Measurements from ENCODE around the gene TNIP2. TPM values are rescaled to one million over a fixed set of nuclear protein-coding genes. Genes with fewer than 3 reads are reported as not detected.

Gene TNIP2
- total and polyA plus RNA-seq, 2 donors (not counting 3 experiments of a cell fraction or from before 2014, with no cell fraction given), result 37.7 to 52.1 TPM

DNA sequence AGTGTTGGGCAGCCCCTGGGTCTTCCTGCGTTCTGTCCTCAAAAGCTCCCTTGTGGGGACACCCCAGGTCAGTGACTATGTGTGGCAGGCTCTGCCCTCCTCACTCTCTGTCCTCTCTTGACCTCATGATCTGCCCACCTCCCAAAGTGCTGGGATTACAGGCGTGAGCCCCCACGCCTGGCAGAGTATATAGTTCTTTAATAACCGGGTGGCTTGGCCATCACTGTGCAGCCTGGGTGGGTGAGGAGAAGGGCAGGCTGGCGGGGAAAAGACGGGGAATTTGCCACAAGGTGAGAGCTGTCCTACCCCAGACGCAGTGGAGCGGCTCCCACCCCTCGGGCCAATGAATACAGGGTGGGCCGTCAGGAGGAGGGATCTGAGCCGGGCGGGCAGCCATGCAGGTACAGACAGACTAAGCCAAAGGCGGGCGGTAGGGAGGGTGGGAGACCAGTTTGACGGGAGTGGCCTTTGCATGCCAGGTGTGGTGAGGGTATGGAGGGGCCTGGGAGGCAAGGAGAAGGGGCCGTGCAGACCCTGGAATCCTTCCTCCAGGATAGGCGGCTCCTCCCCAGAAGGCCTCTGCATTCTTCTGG is 39.3 kb upstream of the TNIP2 start:
- no peaks in the 10 kb centered on the region for H3K9me3 ChIP-seq (replicated peaks; ENCODE audit: control insufficient read depth, insufficient read depth, low read length)
- DNase-seq (ENCODE audit: low read depth, low spot score) (no peak), FAIRE-seq (no peak)
- TF ChIP-seq POLR2A (IDR thresholded peaks at IDR 0.05; ENCODE audit: low read depth, low read length), result no peak
- no peak for TF ChIP-seq MYC (IDR thresholded peaks at IDR 0.05; ENCODE audit: low read depth, low read length)
- TF ChIP-seq, protein P1, sequence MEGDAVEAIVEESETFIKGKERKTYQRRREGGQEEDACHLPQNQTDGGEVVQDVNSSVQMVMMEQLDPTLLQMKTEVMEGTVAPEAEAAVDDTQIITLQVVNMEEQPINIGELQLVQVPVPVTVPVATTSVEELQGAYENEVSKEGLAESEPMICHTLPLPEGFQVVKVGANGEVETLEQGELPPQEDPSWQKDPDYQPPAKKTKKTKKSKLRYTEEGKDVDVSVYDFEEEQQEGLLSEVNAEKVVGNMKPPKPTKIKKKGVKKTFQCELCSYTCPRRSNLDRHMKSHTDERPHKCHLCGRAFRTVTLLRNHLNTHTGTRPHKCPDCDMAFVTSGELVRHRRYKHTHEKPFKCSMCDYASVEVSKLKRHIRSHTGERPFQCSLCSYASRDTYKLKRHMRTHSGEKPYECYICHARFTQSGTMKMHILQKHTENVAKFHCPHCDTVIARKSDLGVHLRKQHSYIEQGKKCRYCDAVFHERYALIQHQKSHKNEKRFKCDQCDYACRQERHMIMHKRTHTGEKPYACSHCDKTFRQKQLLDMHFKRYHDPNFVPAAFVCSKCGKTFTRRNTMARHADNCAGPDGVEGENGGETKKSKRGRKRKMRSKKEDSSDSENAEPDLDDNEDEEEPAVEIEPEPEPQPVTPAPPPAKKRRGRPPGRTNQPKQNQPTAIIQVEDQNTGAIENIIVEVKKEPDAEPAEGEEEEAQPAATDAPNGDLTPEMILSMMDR (IDR thresholded peaks at IDR 0.05; ENCODE audit: extremely low read depth in 1 of 2, insufficient read depth in 1 of 2, low read depth in 1 of 2, low read length in 2 of 2), result no peak
- no peak for TF ChIP-seq FOS (IDR thresholded peaks at IDR 0.05; ENCODE audit: borderline replicate concordance, insufficient read depth, low read length)
- TF ChIP-seq, protein P2, sequence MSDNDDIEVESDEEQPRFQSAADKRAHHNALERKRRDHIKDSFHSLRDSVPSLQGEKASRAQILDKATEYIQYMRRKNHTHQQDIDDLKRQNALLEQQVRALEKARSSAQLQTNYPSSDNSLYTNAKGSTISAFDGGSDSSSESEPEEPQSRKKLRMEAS (IDR thresholded peaks at IDR 0.05; ENCODE audit: insufficient read depth, insufficient read length), result no peak
- no peak for TF ChIP-seq GATA2 (IDR thresholded peaks at IDR 0.05; ENCODE audit: insufficient read depth, insufficient read length, low read depth, low read length)
- TF ChIP-seq POLR2AphosphoS5 (IDR thresholded peaks at IDR 0.05; ENCODE audit: insufficient read depth, low read depth, low read length), result no peak
- TF ChIP-seq EZH2 (IDR thresholded peaks at IDR 0.05; ENCODE audit: borderline replicate concordance, low read depth, low read length, severe bottlenecking), result no peak
- no peak for TF ChIP-seq JUN (IDR thresholded peaks at IDR 0.05; ENCODE audit: borderline replicate concordance, insufficient read depth, insufficient read length, low read depth)
- H3K9me1 ChIP-seq (replicated peaks; ENCODE audit: control insufficient read depth, extremely low read depth, insufficient read depth, low read length), result no peaks in the 10 kb centered on the region
- peak overlapping the region; percentile 76 for H3K27ac ChIP-seq (ENCODE audit: insufficient read depth, low read depth, low read length)
- ChIA-PET CTCF (interaction anchor here (1.1 to 1.2 kb wide), 3 partner anchors 12 to 32 kb away, joined by 3 to 4 read pairs (median 3); no protein-coding TSS in a partner anchor), POLR2A (no interaction called here)
- dilution Hi-C loops (cut with MboI; ENCODE audit: extremely low pct_ligation_motif_present, low sequenced_read_pairs) (no loop called here), intact Hi-C loops (cut with micrococcal nuclease) (no loop called here)
- H3K36me3 ChIP-seq (ENCODE audit: control insufficient read depth in 2 of 2, extremely low read depth in 1 of 2, insufficient read depth in 2 of 2, low read length in 2 of 2), result no peaks in the 10 kb centered on the region
- no peaks in the 10 kb centered on the region for H4K20me1 ChIP-seq (replicated peaks; ENCODE audit: control insufficient read depth, extremely low read depth, insufficient read depth, low read length)
- peaks cover 40% of the 10 kb centered on the region for H3K79me2 ChIP-seq (ENCODE audit: control insufficient read depth, insufficient read depth, low read length)
- H3K4me3 ChIP-seq (replicated peaks in 1 of 3; ENCODE audit: insufficient read depth in 1 of 3, low read depth in 1 of 3, low read length in 3 of 3), result no peak overlapping the region
- no peak overlapping the region for H3K4me2 ChIP-seq (ENCODE audit: insufficient read depth, low read length)
- H2AFZ ChIP-seq (ENCODE audit: low read depth, low read length), result no peak overlapping the region
- peaks cover 63% of the 10 kb centered on the region for H3K4me1 ChIP-seq (ENCODE audit: control insufficient read depth, extremely low read depth, insufficient read depth, low read length)
- no peaks in the 10 kb centered on the region for H3K27me3 ChIP-seq (ENCODE audit: control insufficient read depth in 2 of 2, insufficient read depth in 2 of 2, low read length in 2 of 2)
- no TSS peak for BruUV-seq (replicated peaks)
- H3K9ac ChIP-seq (replicated peaks; ENCODE audit: extremely low read depth, insufficient read depth, low read length), result peak overlapping the region; percentile 1

Measured in endothelial cell of umbilical vein (primary cell).